Embryonic facial prominence (tissue), 1 donor: ENCODE measurements around the gene EIF2AK3.
"Not testable (repeated sequence)": the region's sequence is repeated elsewhere in the genome, so short reads cannot be mapped to it uniquely, and the experiment has no call there.

Source experiments
- DNase-seq: peaks from one replicate; pipeline ENCODE4 v3.0.0-alpha.2; 2016; ENCODE audit errors: extremely low spot score

EIF2AK3 gene

DNA sequence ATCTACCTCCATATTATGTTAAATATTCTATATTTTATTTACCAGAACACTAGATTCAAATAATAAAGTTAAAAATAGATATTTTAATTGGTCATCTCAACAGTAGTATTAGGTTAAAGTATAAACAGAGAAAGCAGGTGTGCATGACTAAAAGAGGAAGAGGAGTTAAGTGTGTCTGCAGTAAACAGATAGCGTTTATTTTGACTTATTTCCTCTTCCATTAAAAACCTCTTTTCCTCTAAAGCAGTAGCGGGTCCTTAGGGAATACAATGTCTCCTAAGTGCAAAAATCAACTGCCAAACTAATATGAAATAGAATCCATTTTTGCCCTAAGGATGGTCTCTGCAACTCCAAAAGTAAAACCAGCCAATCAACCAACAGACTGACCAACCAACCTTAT lies 27.7 kb downstream of the EIF2AK3 start:
- no peak for DNase-seq

DNA sequence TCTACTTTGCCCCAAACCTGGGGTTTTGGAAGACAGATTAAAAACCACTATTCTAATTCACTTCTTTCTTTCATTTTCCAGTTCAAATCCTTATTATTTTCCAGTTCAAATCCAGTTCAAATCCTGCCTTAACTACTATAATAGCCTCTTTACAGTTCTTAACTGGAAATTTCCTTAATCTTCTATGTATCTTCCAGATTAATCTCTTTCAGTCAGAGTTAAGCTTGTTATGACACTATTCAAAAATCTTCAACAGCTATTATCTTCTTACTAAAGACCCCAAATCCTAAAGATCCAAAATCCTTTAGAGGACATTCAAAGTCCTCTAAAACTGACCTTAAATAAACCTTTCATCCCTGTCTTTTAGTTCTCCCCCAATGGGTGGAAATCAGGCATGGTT lies 30.1 kb downstream of the EIF2AK3 start:
- no peak for DNase-seq

DNA sequence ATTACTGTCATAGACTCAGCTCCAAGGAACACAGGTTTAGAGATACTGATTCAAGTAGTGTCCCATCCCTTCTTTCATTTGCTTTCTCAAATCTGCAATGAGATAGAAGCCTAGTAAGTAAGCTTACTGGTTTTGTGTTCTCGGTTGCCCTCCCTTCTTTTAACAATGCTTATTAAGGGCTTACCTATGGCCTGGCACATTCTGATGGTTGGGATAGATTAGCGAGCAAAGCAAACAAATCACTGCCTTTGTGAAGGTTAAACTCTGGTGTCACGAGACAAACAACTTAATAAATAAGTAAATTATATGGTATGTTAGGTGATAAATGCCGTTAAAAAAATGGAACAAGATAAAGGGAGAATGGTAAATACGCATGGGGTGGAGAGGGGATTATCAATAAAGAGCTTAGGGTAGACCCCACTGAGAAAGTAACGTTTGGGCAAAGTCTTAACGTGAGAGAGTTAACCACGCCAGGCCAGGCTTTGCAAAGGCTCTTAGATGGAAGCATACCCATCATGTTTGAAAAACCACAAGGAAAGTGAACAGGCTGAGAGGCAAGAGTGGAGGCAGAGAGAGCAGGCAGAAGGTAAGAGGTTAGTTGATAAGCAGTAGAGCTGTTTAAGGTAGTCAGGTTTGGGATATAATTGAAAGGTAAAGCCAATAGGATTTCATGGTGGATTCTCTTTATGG lies 31.0 kb downstream of the EIF2AK3 start:
- no peak for DNase-seq

DNA sequence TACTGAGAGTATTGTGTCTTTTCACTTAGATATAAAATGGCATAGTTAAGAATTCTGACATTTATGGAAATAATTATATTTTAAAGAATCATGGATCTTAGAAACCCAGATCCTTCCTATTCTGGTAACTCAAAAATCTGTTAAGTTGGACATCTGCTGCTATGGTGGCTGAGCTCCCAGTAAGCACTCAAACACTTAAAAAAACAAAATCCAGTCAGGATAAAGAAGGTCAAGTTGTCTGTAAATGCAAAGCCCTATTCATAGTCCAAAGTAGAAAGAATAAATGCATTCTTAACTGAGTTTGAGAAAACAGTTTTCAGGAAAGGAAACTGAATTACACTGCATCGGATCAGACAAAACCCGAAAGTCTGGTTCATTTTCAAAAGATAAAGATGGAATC lies 35.6 kb downstream of the EIF2AK3 start:
- DNase-seq: no peak

DNA sequence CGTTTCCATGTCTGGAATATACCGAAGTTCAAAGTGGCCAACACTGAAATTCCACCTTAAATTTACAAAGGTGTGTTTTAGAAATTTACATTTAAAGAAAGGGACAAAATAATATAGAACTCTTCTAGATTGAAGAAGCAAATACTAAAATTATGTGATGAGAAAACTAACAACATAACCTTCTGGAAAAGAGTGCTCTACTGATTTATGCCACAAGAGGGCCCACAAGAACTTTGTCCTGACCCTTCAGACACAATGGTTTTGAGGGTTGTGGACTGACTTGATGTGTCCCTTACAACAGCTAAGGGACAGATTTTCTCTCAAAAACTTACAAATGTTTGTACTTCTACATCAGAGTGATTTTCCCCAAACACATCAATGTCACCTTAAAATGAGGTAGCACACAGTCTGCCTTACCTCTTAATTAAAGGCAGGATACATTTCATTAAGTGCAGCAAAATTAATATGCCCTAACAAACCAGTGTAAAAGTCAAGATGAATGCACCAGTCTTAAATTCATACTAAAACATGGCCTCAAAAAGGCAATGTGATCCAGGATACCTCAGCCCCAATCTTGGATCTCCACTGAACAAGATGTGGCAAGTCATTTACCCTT lies 36.2 kb downstream of the EIF2AK3 start:
- DNase-seq: peak; percentile 20

DNA sequence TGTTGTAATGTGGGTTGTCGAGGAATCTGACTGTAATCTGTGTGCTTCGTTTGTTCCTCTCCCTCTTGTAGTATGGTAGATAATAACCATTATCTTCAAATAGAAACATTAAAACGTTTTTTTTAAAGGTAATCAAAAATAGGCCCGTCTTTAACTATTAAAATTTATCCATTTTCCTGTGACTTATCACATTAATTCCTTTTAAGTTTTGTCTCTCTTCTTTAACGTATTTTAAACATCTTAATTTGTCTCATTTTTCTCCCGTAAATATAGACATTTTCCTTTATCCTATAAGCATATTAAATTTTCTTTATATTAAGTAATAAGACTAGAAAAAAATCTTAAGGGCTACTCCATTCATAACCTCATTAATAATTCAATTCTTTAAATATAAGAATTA lies 41.3 kb downstream of the EIF2AK3 start:
- DNase-seq: no peak

DNA sequence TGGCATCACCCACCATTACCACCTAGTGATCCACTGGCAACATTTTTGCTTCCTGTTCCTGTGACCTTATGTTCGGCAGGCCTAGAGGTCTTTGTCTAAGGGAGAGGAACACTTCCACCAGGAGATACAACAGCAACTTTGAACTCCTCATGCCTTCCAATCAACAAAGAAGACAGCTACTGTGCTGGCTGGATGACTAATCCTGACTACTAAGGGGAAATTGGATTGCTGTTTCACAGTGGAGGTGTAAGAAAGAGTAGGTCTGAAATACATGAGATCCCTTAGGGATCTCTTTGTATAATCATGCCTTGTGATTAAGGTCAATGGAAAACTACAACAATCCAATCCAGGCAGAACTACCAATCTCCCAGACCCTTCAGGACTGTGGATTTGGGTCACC lies 45.2 kb downstream of the EIF2AK3 start:
- DNase-seq: no peak

DNA sequence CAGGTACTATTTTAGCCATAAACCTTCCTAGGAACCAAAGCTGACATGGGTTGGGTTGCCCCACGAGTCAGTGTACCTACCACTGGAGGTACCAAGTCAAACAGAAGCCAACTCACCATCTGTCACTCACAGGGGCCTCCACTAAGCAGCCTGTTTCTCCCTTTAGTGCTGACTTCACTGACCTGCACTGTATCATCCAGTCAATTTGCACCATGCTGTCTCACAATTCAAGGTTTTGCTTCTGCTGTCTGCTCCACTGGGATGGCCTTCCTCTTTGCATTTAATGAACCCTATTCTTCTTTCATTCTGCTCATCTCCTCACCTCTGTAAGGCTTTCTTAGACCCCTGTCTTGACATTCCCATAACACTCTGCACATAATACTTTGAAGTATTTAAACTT lies 47.2 kb downstream of the EIF2AK3 start:
- DNase-seq: no peak

DNA sequence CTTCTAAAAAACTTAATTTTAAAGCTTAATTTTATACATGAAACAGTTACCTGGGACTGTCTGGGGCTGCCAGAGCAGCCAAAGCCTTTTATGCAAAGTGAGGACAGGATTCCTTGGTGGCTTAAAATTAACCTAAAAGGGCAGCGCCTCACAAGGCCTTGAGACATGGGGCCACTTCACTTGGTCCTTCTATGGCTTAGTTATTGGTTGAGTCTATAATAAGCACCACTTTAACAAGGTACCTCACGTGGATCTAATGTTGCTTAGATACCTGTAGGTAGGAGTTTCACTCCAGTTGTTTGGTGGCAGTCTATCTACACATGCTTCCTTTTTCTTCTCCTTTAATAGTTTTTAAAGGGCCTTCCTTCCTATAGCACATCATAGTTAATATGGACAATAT lies 51.6 kb downstream of the EIF2AK3 start:
- no peak for DNase-seq

DNA sequence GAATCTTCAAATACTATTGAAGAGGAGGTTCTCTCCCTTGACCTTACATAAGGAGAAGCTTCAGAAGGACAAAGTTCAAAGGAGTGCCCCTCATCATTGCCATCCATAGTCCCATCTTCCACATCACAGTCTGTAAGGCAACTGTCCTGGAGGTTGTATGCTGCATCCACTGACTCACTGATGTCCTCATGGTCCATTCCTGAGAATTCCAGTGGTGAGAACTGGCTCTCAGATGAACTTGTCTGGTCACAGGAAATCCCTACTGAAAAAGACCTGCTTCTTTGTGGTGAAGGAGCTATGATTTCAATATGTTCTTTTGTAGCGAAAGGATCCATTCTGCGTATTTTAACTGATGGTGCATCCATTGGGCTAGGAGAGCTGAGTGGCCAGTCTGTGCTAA lies 52.2 kb downstream of the EIF2AK3 start:
- DNase-seq: no peak

DNA sequence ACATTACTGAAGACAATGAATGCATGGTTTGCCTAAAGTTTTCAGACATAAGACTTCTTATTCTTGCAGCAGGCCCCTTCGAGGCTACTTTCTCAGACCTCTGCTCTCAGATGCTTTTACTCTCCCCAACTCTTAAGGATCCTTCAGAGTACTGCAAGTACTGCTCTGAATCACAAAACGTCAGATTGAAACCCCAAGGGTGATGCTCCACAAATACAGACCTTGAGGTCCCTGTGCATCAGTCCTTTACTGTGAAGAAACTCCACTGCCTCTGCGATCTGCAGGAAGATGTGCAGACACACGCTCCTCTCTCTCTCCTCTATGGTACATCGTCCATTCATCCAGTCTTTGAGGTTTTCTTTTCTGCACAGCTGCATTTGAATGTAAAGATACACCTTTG lies 52.8 kb downstream of the EIF2AK3 start:
- DNase-seq: no peak

DNA sequence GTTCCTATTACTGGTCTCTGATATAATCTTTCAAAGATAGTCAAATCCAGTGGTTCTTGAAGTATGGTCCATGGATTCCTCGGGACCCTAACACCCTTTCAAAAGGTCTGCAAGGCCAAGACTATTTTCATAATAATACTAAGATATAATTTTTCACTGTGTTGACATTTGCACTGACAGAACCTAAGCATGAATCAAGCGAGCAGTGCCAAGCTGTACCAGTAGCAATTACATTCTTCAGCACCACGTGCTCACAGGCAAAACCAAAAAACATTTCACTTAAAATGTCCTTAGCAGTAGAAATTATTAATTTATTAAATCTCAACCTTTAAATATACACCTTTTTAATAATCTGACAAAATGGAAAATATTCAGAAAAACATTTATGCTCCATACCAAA lies 59.1 kb downstream of the EIF2AK3 start:
- no peak for DNase-seq

DNA sequence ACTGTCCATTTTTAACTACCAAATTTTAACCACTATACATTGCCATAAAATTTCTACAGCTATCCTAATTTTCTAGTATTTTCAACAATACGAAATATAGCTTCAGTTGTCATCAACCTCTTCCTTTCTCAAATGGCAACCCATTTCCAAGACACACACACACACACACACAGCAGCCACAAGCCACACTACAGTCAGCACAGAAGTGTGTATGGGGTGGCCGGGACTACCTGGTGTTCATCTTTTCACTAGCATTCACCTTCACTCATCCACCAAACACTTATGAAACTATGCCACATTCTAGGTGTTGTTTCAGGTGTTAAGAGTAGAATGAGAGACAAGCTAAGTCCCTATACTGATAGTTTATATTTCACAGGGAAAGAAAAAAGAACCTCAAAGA lies 62.9 kb downstream of the EIF2AK3 start:
- no peak for DNase-seq

DNA sequence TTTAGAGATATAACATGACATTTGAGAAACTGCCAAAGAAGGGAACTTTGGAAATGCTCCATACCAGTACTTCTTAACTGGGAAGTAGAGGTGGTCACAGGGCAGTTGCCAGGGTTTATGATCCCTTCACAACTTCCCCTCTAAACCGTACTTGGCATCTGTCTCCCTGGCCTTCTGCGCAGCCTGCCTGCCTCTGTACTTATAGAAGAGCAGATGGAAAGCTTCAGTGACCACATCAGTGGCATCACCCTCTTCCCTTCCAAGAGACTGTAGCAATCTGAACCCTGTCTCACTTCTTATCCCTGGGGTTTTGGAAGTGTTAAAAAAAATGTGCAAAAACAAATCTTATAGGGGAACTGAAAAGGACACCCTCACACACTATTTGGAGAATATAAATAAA lies 64.1 kb downstream of the EIF2AK3 start:
- no peak for DNase-seq

DNA sequence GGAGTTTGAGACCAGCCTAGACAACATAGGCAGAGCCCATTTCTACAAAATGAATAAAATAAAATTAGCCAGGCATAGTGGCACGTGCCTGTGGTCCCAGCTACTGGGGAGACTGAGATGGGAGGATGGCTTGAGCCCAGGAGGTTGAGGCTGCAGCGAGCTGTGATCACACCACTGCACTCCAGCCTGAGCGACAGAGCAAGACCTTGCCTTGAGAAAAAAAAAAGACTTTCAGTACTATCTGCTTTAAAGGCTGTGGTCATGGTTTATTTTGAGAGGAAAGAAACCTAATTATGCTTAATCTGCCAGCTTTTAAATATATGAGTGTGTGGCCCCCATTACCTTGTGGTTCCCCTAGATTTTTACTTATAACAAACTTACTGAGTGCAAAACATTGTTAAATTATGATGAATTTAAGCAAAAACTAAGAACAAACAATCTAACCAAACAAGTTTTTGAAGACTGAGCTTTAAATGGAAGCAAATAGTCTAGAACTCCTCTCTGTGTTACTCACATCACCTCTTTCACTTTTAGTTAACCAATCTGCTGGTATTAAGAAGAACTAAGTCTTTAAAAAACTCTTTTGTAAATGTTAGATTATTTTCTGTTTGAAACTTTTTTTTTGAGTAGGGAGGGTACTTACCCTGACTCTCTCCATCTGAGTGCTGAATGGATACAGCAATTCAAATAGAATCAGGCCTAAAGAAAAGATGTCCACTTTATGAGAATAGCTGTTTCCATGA lies 65.4 kb downstream of the EIF2AK3 start:
- no peak for DNase-seq

DNA sequence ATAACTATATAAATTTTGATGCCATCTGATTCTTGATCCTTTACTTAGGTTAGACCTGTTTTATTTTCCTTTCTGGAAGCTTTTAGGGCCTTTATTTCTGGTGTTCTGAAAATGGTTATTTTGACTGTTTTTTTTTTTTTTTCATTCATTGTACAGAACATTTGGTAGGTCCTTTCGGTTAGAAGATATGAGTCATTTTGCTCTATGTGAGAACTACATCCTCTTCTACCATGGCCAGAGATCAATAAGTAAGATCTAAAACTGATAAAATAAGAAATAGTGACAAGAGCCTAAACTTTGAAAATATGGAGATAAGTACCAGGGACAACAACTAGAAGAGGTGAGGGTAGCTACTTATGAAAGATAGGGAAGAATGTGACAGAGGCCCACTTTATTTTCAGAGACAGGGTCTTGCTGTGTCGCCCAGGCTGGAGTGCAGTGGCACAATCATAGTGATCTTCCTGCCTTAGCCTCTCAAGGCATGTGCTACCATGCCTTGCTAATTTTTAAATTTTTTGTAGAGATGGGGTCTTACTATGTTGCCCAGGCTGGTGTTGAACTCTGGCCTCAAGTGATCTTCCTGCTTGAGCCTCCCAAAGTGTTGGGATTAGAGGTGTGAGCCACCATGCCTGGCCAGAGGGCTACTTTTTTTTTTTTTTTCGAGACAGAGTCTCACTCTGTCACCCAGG lies 66.5 kb downstream of the EIF2AK3 start:
- DNase-seq: no peak

DNA sequence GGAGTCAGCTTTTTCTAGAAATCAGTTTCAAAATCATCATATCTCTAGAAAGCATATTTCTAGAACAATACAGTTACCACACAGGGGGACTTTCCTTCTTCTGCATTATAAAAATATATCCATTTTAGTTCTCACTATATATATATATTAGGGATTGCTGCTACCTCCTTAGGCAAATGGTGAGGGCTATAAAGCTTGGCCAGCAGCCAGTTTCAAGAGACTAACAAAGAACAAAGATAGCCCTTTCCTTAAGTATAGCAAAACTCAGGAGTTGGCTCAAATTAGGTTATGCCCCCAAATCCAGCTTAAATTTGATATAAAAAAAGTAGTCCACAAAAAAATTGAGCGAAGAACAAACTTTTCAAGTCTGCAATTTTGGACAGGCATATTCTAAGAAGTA lies 70.0 kb downstream of the EIF2AK3 start:
- DNase-seq: no peak

DNA sequence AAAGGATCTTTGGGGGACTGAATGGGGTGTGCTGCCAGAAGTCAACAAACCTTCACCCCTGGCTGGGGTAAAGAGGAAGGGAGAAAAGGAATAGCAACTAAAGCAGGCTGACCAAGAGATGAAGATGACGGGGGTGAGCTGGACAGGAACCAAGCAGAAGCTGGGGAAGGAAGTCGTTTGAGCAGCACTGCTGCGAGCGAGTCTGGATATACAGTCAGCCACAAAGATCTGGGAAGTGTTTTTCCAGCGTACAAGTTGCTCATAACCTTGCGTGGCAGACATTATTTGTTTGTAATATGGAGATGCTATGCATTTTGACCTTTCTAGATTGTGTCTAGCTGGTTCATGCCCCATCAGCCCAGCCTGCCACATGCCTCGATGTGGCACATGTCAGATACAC lies 71.2 kb downstream of the EIF2AK3 start:
- DNase-seq: no peak

DNA sequence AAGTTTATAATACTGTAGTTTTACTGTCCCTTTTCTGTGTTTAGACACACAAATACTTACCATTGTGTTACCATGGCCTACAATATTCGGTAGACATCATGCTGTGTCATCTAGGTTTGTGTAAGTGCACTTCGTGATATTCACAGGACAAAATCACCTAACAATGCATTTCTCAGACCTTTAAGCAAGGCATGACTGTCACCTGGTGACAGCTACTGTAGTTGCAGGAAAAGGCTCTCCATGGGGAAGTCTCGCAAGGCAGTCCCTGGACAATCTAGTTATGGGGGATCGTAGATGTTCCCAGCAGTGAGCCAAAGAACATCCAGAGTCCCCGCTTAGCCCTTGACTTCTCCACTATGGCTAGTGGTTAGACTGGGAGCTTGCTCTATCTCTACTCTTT lies 73.1 kb downstream of the EIF2AK3 start:
- no peak for DNase-seq

DNA sequence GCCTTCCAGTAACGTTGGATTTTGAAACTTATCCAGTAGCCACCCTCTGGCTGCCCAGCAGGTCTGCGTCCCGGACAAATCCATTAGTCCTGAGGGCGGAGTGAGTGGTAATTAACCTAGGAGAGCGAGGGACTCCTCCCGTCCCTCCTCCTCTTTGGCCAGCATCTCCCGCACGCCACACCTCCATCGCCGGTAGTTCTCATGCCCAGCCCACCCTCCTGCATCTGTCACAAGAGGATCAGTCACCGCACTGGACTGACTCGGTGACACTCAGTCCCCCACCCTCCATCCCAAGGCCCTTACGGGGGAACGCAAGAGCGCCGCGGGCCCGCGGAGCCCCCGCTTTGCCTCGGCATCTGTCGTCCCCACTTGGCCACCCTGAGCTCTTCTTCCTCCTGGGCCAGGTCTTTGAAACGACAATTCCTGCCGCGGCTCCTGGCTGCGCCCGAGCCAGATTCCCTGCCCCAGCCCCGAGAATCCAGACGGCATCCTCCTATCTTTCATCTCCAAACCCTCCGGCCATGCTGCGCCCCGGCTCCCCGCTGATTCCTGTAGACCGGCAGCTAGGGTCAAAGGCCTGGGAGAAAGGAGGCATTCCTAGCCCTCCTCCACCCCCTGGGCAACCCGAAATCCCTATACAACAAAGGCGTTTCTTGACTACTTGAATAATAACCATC lies 77.5 kb downstream of the EIF2AK3 start:
- no peak for DNase-seq

DNA sequence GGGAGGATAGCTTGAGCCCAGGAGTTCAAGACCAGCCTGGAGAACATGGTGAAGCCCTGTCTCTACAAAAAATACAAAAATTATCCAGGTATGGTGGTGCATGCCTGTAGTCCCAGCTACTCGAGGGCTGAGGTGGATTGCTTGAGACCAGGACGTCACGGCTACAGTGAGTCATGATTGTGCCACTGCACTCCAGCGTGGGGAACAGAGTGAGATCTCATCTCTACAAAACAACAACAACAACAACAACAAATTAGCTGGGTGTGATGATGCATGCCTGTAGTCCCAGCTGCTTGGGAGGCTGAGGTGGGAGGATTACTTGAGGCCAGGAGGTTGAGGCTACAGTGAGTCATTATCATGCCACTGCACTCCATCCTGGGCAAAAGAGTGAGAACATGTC lies 81.0 kb downstream of the EIF2AK3 start:
- not testable (repeated sequence) for DNase-seq

DNA sequence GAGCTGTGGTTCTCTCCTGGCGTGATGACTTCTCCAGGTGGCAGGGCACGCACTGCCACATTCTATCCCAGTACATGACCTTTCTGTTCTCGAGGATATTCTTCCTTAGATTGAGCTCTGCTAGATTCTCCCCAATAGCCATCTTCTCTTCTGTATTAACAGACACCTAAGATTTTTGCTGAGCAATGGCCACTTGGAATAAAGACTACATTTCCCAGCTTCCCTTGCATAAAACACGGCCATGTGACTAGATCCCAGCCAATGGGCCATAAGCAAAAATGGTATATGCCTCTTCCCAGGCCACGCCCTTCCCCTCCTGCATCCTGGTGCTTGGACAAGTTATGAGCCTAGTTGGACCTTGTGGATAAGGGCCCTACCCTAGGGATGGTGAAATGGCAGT lies 82.1 kb downstream of the EIF2AK3 start:
- DNase-seq: no peak
